Uterus (tissue), 4 donors: ENCODE results near the gene BAHCC1. TPM values are rescaled to one million over a fixed set of nuclear protein-coding genes. Genes with fewer than 3 reads are reported as not detected.
A peak's percentile ranks its signal among the peaks of the same experiment; 100 is the strongest.

Experiments used
- DNase-seq, 2 donors: peaks; one replicate each; pipeline ENCODE4 v3.0.0-alpha.2; 2019 to 2020
- H3K27ac ChIP-seq, 2 donors: fragments of 200-600 bp; sonication (generic); 1 replicate in 1 of 2; 2 replicates in 1 of 2; pipeline ENCODE4 v1.5.1; 2016 to 2018
- H3K27me3 ChIP-seq, 2 donors: fragments of 200-600 bp; sonication (generic); one replicate each; pipeline ENCODE4 v1.5.1; 2018 to 2019; ENCODE audit warnings: control low read depth in 1 of 2
- H3K36me3 ChIP-seq, 2 donors: fragments of 200-600 bp; sonication (generic); one replicate each; pipeline ENCODE4 v1.5.1; 2019; ENCODE audit warnings: control low read depth in 1 of 2
- H3K4me1 ChIP-seq, 2 donors: fragments of 200-600 bp; sonication (generic); one replicate each; pipeline ENCODE4 v1.5.1; 2018 to 2019; ENCODE audit warnings: control low read depth in 1 of 2
- H3K4me3 ChIP-seq, 2 donors: fragments of 200-600 bp; sonication (generic); 1 replicate in 1 of 2; 2 replicates in 1 of 2; pipeline ENCODE4 v1.5.1; 2018 to 2019; ENCODE audit warnings: mild to moderate bottlenecking in 1 of 2
- H3K9me3 ChIP-seq, 2 donors: fragments of 200-600 bp; sonication (generic); one replicate each; pipeline ENCODE4 v1.5.1; 2019; ENCODE audit warnings: control low read depth in 1 of 2
- CTCF ChIP-seq, 4 experiments: fragments of 200-600 bp in 2 of 4; fragments of 450-650 bp in 2 of 4; sonication (generic) in 2 of 4; IDR thresholded peaks; one replicate each; pipeline ENCODE4 v1.5.1; 2016 to 2019; ENCODE audit warnings: antibody characterized with exemption in 4 of 4, mild to moderate bottlenecking in 2 of 4, moderate library complexity in 1 of 4
- POLR2A ChIP-seq, 2 donors: fragments of 450-650 bp; IDR thresholded peaks; one replicate each; pipeline ENCODE4 v1.6.1; 2016; ENCODE audit warnings: antibody characterized with exemption in 2 of 2, mild to moderate bottlenecking in 1 of 2, moderate library complexity in 1 of 2
- intact Hi-C: fragments of 100-400 bp; cut with DNase I; formaldehyde crosslinking; loops from one replicate; pipeline ENCODE4 v1.15.1; 2023; ENCODE audit warnings: low total_unique reads
- total RNA-seq, 4 donors: library from RNA; depleted of rRNA in 3 of 4; stranded (reverse); fragments of >200 nt in 3 of 4; gene quantifications; one replicate each; pipeline versions ENCODE4 v1.1.0 to v1.2.4, GENCODE V29; 2014 to 2023
- donor health status: DM: yes; HTN: yes; CAD: no.

The BAHCC1 gene
- total RNA-seq, 4 donors from 2014 or later = 1.5 to 34.1 (median 8.5) TPM

- Histone ChIP-seq H3K27me3 (no peaks in the 10 kb centered on the region), H3K4me1 (peaks cover 0 to 14% of the 10 kb centered on the region in 2 donors), H3K4me3 (peak overlapping the region in 1 of 2 donors; percentile 42), H3K36me3 (no peaks in the 10 kb centered on the region), H3K27ac (no peak overlapping the region), H3K9me3 (no peaks in the 10 kb centered on the region)
- TF ChIP-seq CTCF (IDR thresholded peaks at IDR 0.05) = no peak
- TF ChIP-seq POLR2A (IDR thresholded peaks at IDR 0.05) = no peak
- DNase-seq = peak; percentile 44 to 74
- intact Hi-C loops = loop anchor here (5.0 kb wide), 3 partner anchors 94 to 224 kb away; no protein-coding TSS in a partner anchor
Observed at GRCh38 chr17:81481073-81481799, 86.0 kb downstream of the BAHCC1 start.

DNA sequence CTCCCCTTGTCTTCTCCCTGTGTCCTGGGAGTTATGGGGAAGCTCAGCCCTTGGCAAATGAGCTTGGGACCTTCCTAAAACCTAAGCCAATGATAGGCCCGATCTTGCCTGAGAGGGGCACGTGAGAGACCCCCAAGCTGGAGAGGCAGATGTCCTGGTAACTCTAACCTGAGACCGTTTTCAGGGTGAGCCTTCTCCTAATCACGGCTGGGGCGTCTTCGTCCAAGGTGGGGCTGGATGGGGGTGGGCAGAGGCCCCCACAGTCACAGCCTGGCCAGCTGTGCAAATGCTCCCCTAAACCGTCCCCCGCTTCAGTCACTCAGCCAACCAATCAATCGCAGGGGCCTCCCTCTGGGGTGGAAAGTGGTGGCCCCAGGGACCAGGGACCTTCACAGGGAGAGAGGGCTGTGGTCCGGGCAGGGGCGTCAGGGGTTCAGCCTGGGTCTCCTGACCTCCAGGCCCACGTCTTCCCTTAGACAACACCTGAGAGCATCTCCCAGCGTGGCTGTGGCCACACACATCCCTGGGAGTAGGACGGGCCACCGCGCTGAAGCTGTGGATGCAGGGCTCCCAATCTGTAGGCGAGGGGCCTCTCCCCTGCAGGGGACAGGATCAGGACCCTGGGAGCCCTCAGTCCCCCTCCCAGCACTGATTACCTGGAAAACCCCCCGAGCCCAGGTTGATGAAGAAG lies 86.7 kb downstream of the BAHCC1 start:
- H3K27ac ChIP-seq = no peak overlapping the region
- peak overlapping the region in 1 of 2 donors; percentile 42 for H3K4me3 ChIP-seq
- intact Hi-C loops = loop anchor here (5.0 kb wide), 3 partner anchors 95 to 225 kb away; no protein-coding TSS in a partner anchor
- H3K27me3 ChIP-seq = no peaks in the 10 kb centered on the region
- no peak for DNase-seq
- TF ChIP-seq POLR2A (IDR thresholded peaks at IDR 0.05) (no peak), CTCF (IDR thresholded peaks at IDR 0.05) (no peak)
- H3K9me3 ChIP-seq = no peaks in the 10 kb centered on the region
- peaks cover 0 to 14% of the 10 kb centered on the region in 2 donors for H3K4me1 ChIP-seq
- H3K36me3 ChIP-seq = no peaks in the 10 kb centered on the region

GRCh38 chr17:81482673-81483072 lies 87.4 kb downstream of the BAHCC1 start:
- Histone ChIP-seq H3K4me3 (no peak overlapping the region), H3K36me3 (no peaks in the 10 kb centered on the region), H3K9me3 (no peaks in the 10 kb centered on the region), H3K27ac (no peak overlapping the region), H3K27me3 (no peaks in the 10 kb centered on the region), H3K4me1 (peaks cover 0 to 19% of the 10 kb centered on the region in 2 donors)
- TF ChIP-seq CTCF (IDR thresholded peaks at IDR 0.05) = no peak
- TF ChIP-seq POLR2A (IDR thresholded peaks at IDR 0.05) = no peak
- intact Hi-C loops = loop anchor here (5.0 kb wide), 3 partner anchors 95 to 225 kb away; no protein-coding TSS in a partner anchor
- no peak for DNase-seq

- TF ChIP-seq CTCF (IDR thresholded peaks at IDR 0.05) (no peak), POLR2A (IDR thresholded peaks at IDR 0.05) (no peak)
- no peaks in the 10 kb centered on the region for H3K9me3 ChIP-seq
- H3K36me3 ChIP-seq = no peaks in the 10 kb centered on the region
- no peak for DNase-seq
- H3K27me3 ChIP-seq = no peaks in the 10 kb centered on the region
- peak overlapping the region in 1 of 2 donors; percentile 32 for H3K4me3 ChIP-seq
- H3K27ac ChIP-seq = no peak overlapping the region
- peaks cover 0 to 21% of the 10 kb centered on the region in 2 donors for H3K4me1 ChIP-seq
- intact Hi-C loops = loop anchor here (5.0 kb wide), 3 partner anchors 96 to 226 kb away; no protein-coding TSS in a partner anchor
Observed at GRCh38 chr17:81483085-81483861, 88.0 kb downstream of the BAHCC1 start.
